Spleen (tissue), 11 donors: ENCODE data around the gene ADAMTS1. TPM values are rescaled to one million over a fixed set of nuclear protein-coding genes. Genes with fewer than 3 reads are reported as not detected.

Experiments
- DNase-seq: peaks from one replicate; pipeline ENCODE4 v3.0.0-alpha.2; 2020
- H3K27ac ChIP-seq, 8 donors: fragments of 200-600 bp; sonication (generic) in 7 of 8; 1 replicate in 4 of 8; 2 replicates in 4 of 8; pipeline versions ENCODE4 v1.5.0 to v1.8.0; 2016 to 2021; ENCODE audit warnings: inconsistent platforms in 4 of 8, mild to moderate bottlenecking in 4 of 8, moderate library complexity in 1 of 8
- H3K27me3 ChIP-seq, 7 donors: fragments of 200-600 bp; sonication (generic) in 6 of 7; replicated peaks in 1 of 7; 1 replicate in 4 of 7; 2 replicates in 3 of 7; pipeline versions ENCODE4 v1.5.0 to v1.8.0; 2016 to 2021; ENCODE audit warnings: inconsistent platforms in 3 of 7, mild to moderate bottlenecking in 1 of 7
- H3K36me3 ChIP-seq, 6 donors: fragments of 200-600 bp; sonication (generic) in 5 of 6; 1 replicate in 4 of 6; 2 replicates in 2 of 6; pipeline versions ENCODE4 v1.5.0 to v1.8.0; 2016 to 2021; ENCODE audit warnings: inconsistent platforms in 2 of 6
- H3K4me1 ChIP-seq, 6 donors: fragments of 200-600 bp; sonication (generic) in 5 of 6; 1 replicate in 3 of 6; 2 replicates in 3 of 6; pipeline versions ENCODE4 v1.5.0 to v1.8.0; 2016 to 2021; ENCODE audit warnings: inconsistent platforms in 3 of 6
- H3K4me3 ChIP-seq, 8 donors: fragments of 200-600 bp; sonication (generic) in 7 of 8; 1 replicate in 4 of 8; 2 replicates in 4 of 8; pipeline versions ENCODE4 v1.5.0 to v1.8.0; 2016 to 2021; ENCODE audit warnings: inconsistent platforms in 4 of 8, mild to moderate bottlenecking in 4 of 8, moderate library complexity in 2 of 8
- H3K9me3 ChIP-seq, 8 donors: fragments of 200-600 bp; sonication (generic) in 7 of 8; 1 replicate in 4 of 8; 2 replicates in 4 of 8; pipeline versions ENCODE4 v1.5.0 to v1.8.0; 2016 to 2021; ENCODE audit warnings: inconsistent platforms in 4 of 8
- CTCF ChIP-seq, 11 experiments: fragments of 200-600 bp in 7 of 11; fragments of 450-650 bp in 4 of 11; sonication (generic) in 4 of 11; IDR thresholded peaks in 8 of 11; conservative IDR thresholded peaks in 3 of 11; 1 replicate in 7 of 11; 2 replicates in 4 of 11; pipeline versions ENCODE4 v1.4.0 to v1.8.0; 2016 to 2021; ENCODE audit warnings: antibody characterized with exemption in 11 of 11, inconsistent platforms in 4 of 11, mild to moderate bottlenecking in 1 of 11
- POLR2A ChIP-seq, 3 donors: fragments of 450-650 bp; IDR thresholded peaks; one replicate each; pipeline ENCODE4 v1.5.1; 2017; ENCODE audit warnings: antibody characterized with exemption in 3 of 3, mild to moderate bottlenecking in 1 of 3
- POLR2AphosphoS5 ChIP-seq, 3 donors: sonication (generic); formaldehyde crosslinking; IDR thresholded peaks; one replicate each; pipeline ENCODE4 v1.5.1; 2017; ENCODE audit warnings: antibody characterized with exemption in 3 of 3
- WGBS, 5 donors: extraction: QIAGEN DNeasy Blood & Tissue Kit in 3 of 5; methylation state at CpG; one replicate each; pipeline versions ENCODE4 v1.1.5 to v1.1.7; 2013 to 2018; 5-methylcytosine and 5-hydroxymethylcytosine counted together
- intact Hi-C: fragments of 100-400 bp; cut with DNase I; formaldehyde crosslinking; loops from one replicate; pipeline ENCODE4 v1.15.0; 2023; ENCODE audit warnings: low total_unique reads
- polyA plus RNA-seq, 3 donors: library from polyadenylated mRNA; stranded (reverse); fragments of 200-250 nt; gene quantifications; one replicate each; pipeline ENCODE4 v1.2.1, GENCODE V29; 2013
- total RNA-seq, 7 donors: library from RNA; depleted of rRNA in 3 of 7; stranded (reverse); fragments of >200 nt in 3 of 7; fragmentation: NEBNext Ultra II Directional in 4 of 7; extraction: Animal tissue kit (Norgen Biotek cat#: 25700) in 4 of 7; gene quantifications; one replicate each; pipeline versions ENCODE4 v1.1.0 to v1.2.1, GENCODE V29; 2016 to 2021
- donor health status: healthy with polysubstance abuse.
- donor health status: DM: no; HTN: no; CAD: no; lungs with moderate emphysema.
- donor health status: DM: no; HTN: no; CAD: no.
- donor health status: Bipolar disorder and iron deficiency.
- donor health status: healthy.
- donor health status: DM: no; HTN: no; CAD: no.
- donor health status: DM: yes; HTN: yes; CAD: no.

Gene ADAMTS1
- total and polyA plus RNA-seq, 10 donors: 2.3 to 71.6 (median 21.9) TPM

DNA sequence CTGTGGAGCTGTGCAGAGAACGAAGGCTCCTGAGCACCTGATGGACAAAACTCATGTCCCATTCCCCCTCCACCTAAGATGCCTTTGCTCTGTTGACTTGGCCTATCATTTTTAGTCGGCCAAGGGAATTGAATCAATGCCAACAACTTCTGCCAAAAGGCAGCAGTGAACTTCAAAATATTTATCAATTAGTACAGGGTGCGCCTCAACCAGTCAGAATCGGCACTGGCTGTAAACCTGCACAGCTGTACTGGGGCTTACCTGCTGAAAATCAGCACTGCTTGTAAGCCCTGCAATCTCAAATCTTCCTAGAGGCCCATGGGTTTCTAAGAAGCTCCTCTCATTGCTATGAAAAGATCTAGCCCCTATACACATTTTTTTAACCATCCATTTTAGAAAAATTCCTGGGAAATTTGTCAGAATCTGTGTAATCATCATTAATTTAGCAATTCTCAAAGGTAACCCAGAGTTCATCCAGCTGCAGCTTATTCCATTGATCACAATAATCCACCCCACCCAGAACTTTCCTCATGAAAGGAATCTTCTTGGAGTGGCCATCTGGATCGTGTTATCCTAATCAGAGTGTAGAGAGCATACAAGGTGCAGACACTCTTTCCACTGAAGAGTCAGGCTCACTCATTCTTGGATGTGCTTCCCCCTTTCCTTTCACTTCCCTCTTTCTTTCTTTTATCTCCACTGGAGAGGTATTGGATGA, 40.2 kb downstream of the ADAMTS1 start:
- no peak overlapping the region for H3K27ac ChIP-seq
- TF ChIP-seq CTCF (IDR thresholded peaks at IDR 0.05 in 8 of 11, conservative IDR thresholded peaks at IDR 0.05 in 3 of 11): no peak
- TF ChIP-seq POLR2A (IDR thresholded peaks at IDR 0.05): no peak
- TF ChIP-seq POLR2AphosphoS5 (IDR thresholded peaks at IDR 0.05): no peak
- DNase-seq: no peak
- no peak overlapping the region for H3K4me3 ChIP-seq
- intact Hi-C loops: no loop called here
- no peaks in the 10 kb centered on the region for H3K9me3 ChIP-seq
- H3K4me1 ChIP-seq: no peaks in the 10 kb centered on the region
- no peaks in the 10 kb centered on the region for H3K36me3 ChIP-seq
- 77 to 93% (median 86%) methylated on average over 5 of the region's 5 CpGs for WGBS, 5 donors
- H3K27me3 ChIP-seq: no peaks in the 10 kb centered on the region

DNA sequence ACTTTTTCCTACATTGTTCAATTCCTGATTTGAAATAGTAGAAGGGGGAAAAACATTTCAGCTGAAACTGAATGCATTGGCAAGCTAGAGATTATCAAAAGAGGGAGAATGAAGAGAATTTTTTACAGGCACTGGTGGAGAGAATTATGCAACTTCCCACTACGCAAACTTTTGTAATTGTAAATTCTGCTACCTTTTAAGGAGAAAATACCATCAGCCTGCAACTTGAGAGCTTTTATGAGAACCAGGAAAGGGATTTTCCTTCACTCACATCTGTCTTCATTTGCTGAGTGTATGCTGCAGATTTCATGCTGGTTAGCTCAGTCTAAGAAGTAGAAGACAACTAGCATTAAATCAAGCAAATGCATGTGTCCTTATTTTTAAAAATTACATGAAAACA, 43.7 kb downstream of the ADAMTS1 start:
- Histone ChIP-seq H3K9me3 (no peaks in the 10 kb centered on the region), H3K4me1 (no peaks in the 10 kb centered on the region), H3K27ac (peak overlapping the region in 7 of 8 donors; percentile 8 to 75 (median 60)), H3K27me3 (no peaks in the 10 kb centered on the region), H3K36me3 (no peaks in the 10 kb centered on the region), H3K4me3 (no peak overlapping the region)
- no peak for TF ChIP-seq POLR2AphosphoS5 (IDR thresholded peaks at IDR 0.05)
- no peak for TF ChIP-seq CTCF (IDR thresholded peaks at IDR 0.05 in 8 of 11, conservative IDR thresholded peaks at IDR 0.05 in 3 of 11)
- no peak for TF ChIP-seq POLR2A (IDR thresholded peaks at IDR 0.05)
- 35 to 69% (median 59%) methylated on average over 1 of the region's 1 CpG for WGBS, 5 donors
- intact Hi-C loops: no loop called here
- DNase-seq: no peak

GRCh38 chr21:26800970-26801431, 44.2 kb downstream of the ADAMTS1 start:
- H3K36me3 ChIP-seq: no peaks in the 10 kb centered on the region
- DNase-seq: no peak
- H3K27me3 ChIP-seq: no peaks in the 10 kb centered on the region
- no peak overlapping the region for H3K4me3 ChIP-seq
- no peaks in the 10 kb centered on the region for H3K4me1 ChIP-seq
- H3K27ac ChIP-seq: peak overlapping the region in 7 of 8 donors; percentile 8 to 75 (median 60)
- TF ChIP-seq POLR2A (IDR thresholded peaks at IDR 0.05) (no peak), CTCF (IDR thresholded peaks at IDR 0.05 in 8 of 11, conservative IDR thresholded peaks at IDR 0.05 in 3 of 11) (no peak), POLR2AphosphoS5 (IDR thresholded peaks at IDR 0.05) (no peak)
- intact Hi-C loops: no loop called here
- 61 to 78% (median 71%) methylated on average over 9 of the region's 9 CpGs for WGBS, 5 donors
- H3K9me3 ChIP-seq: no peaks in the 10 kb centered on the region

DNA sequence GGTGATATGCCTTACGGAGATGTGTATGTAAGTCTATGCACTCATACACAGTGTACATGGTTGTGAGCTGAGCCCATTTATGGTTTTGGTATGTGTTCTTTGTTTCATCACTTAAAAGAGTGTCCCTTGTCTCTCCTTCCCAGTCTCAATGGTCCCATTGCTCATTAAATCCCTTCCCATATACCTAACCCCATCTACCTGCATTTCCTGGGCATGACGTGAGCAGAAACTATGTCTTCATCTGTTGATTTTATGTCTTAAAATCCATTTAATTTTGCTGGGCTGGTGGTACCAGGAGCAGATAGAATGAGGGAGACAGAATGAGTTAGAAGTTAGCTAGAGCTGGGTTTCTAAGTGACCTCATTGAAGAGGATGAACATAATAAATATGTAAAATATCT, 44.8 kb downstream of the ADAMTS1 start:
- no peaks in the 10 kb centered on the region for H3K9me3 ChIP-seq
- H3K4me3 ChIP-seq: no peak overlapping the region
- H3K4me1 ChIP-seq: no peaks in the 10 kb centered on the region
- H3K27me3 ChIP-seq: no peaks in the 10 kb centered on the region
- no peak for DNase-seq
- TF ChIP-seq CTCF (IDR thresholded peaks at IDR 0.05 in 8 of 11, conservative IDR thresholded peaks at IDR 0.05 in 3 of 11) (no peak), POLR2A (IDR thresholded peaks at IDR 0.05) (no peak), POLR2AphosphoS5 (IDR thresholded peaks at IDR 0.05) (no peak)
- intact Hi-C loops: no loop called here
- peak overlapping the region in 6 of 8 donors; percentile 56 to 75 (median 62) for H3K27ac ChIP-seq
- 86 to 94% (median 91%) methylated on average over 2 of the region's 2 CpGs for WGBS, 5 donors
- no peaks in the 10 kb centered on the region for H3K36me3 ChIP-seq
